Activated naive CD8-positive, alpha-beta T cell treated with anti-CD3 and anti-CD28 coated beads, Interleukin-2, amount 50 U/mL, for 16 hours (primary cell): Measurements from ENCODE around the gene SURF1.

Experiments used
- DNase-seq: peaks from one replicate; pipeline ENCODE4 v3.0.0-alpha.2; 2020; ENCODE audit warnings: low read depth, low spot score

Gene SURF1

DNA sequence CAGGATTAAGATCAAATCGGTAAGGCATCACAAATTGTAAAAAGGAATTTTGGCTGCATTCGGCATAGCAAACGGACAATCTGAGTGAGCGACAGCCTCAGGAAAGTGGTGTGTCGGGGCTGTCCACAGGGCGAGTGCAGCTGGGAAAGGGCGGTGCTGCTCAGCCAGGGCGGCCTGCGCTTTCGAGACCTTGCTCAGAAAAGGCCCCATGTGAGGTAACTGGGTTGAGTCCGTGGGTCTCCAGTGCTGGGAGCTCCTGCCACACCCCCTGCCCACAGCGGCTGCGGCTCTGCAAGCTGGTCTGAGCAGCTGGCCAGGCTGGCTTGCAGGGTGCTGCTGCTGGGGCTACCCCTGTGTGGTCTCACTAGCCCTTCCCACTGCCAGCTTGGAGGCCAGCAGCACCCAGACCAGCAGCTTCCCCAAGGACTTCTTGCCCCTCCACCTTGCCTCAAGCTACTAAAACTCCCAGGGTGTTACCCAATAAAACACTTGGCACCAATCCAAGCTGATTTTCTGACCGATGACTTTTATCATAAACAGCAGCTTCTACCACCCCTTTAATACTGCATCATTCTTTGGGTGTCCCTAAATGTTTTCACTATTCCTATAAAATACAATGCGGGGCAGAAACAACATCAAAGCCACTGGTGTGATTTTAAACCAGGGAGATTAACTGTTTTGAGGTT is 6.2 kb upstream of the SURF1 start:
- no peak for DNase-seq

- DNase-seq: no peak
These were observed 5.3 kb upstream of the SURF1 start for GRCh38 chr9:133361507-133362092.

GRCh38 chr9:133360400-133361393 is 4.4 kb upstream of the SURF1 start:
- no peak for DNase-seq

DNA sequence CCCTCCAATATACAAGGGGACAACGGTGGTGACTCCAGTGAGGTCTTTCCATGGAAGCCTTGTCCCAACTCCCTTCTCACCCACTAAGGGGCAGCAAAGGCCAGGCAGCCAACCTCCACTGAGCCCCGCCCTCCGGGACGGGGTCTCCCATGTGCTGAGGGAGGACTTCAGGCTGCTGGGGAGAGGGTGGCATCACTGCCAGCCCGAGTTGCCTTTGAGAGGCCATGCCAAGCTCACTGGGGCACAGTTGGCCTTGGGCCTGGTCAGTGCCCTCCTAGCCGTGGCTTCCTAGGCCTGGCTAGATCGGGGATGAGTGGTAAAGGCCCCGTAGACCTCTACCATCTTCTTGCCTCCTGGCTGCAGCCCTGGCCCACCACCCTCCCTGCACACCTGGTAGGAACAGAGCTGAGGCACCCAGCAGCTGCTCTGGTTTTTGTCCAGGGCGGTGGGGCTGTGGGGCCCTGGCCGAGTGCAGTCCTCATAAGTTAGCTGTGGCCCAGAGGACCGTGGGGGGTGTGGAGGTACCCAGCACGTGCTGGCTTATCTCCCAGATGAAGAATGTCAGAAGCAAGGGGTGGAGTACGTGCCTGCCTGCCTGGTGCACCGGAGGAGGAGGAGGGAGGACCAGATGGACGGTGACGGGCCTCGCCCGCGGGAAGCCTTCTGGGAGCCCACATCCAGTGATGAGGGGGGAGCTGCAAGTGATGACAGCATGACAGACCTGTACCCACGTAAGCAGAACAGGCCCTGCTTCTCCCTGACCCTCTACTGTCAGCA is 3.3 kb upstream of the SURF1 start:
- DNase-seq: no peak

DNA sequence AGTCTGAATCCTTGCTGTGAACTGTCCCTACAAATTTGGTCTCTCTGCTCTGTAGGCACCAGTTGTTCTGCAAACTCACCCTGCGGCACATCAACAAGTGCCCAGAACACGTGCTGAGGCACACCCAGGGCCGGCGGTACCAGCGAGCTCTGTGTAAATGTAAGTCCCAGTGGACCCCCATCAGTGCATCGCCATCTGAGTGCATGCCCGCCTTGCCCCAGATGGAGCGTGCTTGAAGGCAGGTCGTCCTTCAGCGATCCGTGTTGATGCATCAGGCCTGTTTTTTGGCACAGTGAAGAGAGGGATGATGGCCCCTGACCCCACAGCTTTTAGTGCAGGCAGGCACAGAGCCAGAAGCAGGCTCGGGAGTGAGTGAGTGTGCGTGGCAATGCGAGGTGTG is 1.4 kb upstream of the SURF1 start:
- no peak for DNase-seq

- no peak for DNase-seq
These were observed 368 bp downstream of the SURF1 start for GRCh38 chr9:133355881-133356357.

- no peak for DNase-seq
These were observed 1.5 kb downstream of the SURF1 start for GRCh38 chr9:133354766-133355165.

DNA sequence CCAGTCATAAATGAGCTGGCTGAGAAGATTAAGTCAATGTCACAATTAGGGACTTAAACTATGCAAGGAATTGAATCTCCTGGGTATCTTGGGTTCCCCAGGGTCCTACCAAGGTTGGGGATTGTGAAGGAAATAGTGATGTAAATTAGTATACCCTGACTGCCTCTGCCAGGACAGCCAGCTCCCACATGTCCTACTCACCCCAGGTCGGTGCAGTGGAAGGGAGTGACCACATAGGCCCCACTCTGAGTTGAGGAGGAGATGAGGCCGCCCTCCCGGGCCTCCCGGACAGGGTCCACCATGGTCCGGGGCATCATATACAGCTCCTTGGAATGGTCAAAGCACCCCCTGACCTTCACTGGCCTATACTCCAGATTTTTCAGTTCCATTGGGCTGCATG is 2.7 kb downstream of the SURF1 start:
- no peak for DNase-seq

- no peak for DNase-seq
These were observed 3.5 kb downstream of the SURF1 start for GRCh38 chr9:133352635-133353340.

GRCh38 chr9:133351908-133352634 is 4.2 kb downstream of the SURF1 start:
- no peak for DNase-seq

DNA sequence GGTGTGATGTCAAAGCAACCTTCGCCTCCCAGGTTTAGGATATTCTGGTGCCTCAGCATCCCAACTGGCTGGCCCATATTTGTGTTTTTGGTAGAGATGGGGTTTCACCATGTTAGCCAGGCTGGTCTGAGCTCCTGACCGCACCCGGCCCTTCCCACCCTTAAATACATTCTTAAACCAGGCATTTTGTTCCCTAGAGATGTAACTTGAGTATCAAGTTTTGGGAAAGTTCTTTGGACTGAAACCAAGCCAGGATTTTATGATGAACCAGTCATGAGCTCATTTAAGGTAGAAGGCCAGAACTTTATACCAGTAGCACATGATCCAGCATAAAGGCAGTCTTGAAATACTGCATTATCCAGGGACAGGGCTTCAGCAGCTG is 4.8 kb downstream of the SURF1 start:
- no peak for DNase-seq

DNA sequence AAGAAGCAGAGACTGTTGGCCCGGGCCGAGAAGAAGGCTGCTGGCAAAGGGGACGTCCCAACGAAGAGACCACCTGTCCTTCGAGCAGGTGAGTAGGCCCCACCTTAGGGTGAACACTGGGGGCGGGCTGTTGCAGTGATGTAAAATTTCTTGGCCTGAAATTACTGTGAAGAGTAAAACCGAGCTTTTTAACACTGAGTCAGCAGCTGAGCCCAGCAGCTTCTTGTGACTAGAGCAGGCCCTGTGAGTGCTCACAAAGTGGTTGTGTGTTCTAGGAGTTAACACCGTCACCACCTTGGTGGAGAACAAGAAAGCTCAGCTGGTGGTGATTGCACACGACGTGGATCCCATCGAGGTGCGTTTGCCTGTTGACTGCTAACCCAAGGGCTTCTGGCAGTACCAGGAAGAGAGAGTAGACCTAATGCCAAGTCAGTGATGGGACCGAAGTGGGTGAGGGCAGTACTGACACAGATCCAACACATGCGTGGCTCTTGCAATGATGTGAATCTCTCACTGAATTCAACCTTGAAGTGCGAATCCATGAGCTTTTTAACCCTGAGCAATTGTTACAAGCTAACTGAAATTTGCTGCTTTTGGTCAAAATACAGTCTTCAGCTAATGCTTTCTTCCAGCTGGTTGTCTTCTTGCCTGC is 6.2 kb downstream of the SURF1 start:
- DNase-seq: no peak

- DNase-seq: no peak
These were observed 7.3 kb downstream of the SURF1 start for GRCh38 chr9:133348718-133349573.

DNA sequence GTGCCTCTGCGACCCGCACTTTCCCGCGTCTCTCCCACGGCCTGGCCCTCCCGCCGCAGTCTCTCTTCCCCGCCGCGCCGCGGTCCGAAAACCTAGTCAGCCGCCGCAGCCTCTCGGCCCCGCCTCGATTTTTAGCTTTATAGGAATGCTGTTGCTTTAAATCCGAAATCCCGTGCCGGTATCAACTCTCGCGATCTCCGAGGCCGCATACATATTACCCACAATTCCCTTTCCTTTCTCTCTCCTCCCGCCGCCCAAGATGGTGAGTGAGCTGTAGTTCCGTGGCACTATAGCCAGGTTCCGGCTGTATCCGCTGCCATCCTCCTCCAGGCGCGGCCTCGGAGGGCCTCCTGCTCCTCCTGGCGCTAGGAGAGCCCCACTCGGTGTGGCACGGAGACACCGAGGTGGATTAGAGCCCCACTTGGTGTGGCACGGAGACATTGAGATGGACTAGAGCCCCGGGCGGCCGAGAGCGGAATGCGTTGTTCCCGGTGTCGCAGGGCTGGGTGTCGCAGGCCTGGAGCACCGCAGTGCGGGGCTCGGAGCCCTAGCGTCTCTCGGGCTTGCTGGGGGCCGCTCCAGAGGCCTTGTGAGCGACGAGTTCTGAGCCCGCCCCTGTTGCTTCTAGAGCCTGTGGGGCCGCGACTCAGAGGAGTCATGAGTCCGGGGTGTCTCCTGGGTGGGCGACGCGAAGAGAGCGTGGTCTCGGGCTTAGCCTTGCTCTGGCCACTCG is 8.1 kb downstream of the SURF1 start, which contains the start of the genes MED22 and RPL7A:
Gene MED22, minus strand, starts transcription at position 147 of the 733 bp plus-strand sequence. CDS start 1,469 bp downstream, outside the sequence.
Gene RPL7A, plus strand, starts transcription at position 234 of the 733 bp plus-strand sequence. Its CDS starts 26 bp downstream, at position 260.
- DNase-seq: peak; percentile 83

DNA sequence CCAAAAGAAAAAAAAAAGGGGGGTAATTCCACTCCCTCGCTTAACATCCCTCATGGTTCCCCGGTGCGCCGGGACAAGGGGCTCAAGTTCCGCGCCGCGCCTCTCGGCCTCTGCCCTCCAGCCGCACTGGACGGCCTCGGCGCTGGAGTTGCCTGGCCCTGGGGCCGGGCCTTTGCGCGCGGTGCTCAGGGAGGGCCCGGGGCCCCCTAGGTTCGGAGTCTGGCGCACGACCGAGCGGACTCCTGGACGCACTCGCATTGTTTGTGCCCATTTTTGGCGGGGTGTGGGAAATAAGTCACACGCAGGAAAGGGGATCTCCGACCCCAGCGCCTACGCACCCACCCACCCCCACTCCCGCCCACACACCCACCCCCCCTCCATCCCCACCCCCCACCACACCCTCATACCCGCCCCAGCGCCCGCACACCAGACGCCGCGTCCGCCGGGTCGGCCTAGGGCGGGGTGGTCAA is 8.7 kb downstream of the SURF1 start:
- no peak for DNase-seq

- no peak for DNase-seq
These were observed 10.1 kb downstream of the SURF1 start for GRCh38 chr9:133346021-133346785.

- no peak for DNase-seq
These were observed 10.7 kb downstream of the SURF1 start for GRCh38 chr9:133345596-133345995.
